NT2/D1 (cell line): ENCODE measurements around the gene MTERF4.

Source experiments
- DNase-seq: peaks from one replicate; pipeline ENCODE4 v3.0.0-alpha.2; 2011; ENCODE audit warnings: low read depth, low spot score
- H3K27me3 ChIP-seq: 2 replicates; pipeline ENCODE4 v1.6.0; 2011; ENCODE audit warnings: mild to moderate bottlenecking; ENCODE audit not compliant: insufficient read length, insufficient read depth
- H3K36me3 ChIP-seq: 2 replicates; pipeline ENCODE4 v1.6.1; 2011; ENCODE audit warnings: mild to moderate bottlenecking, low read length, mixed read lengths; ENCODE audit not compliant: insufficient read depth, insufficient read length
- H3K4me1 ChIP-seq: 2 replicates; pipeline ENCODE4 v1.5.1; 2011; ENCODE audit not compliant: insufficient read depth, insufficient read length
- H3K4me3 ChIP-seq: 2 replicates; pipeline ENCODE4 v1.5.1; 2011; ENCODE audit warnings: low read depth; ENCODE audit not compliant: insufficient read length
- H3K9ac ChIP-seq: 2 replicates; pipeline ENCODE4 v1.6.0; 2011; ENCODE audit warnings: low read depth; ENCODE audit not compliant: insufficient read length
- H3K9me3 ChIP-seq: 2 replicates; pipeline ENCODE4 v1.5.1; 2011; ENCODE audit warnings: mild to moderate bottlenecking, low read length; ENCODE audit not compliant: insufficient read depth
- SUZ12 ChIP-seq: IDR thresholded peaks from 2 replicates; pipeline ENCODE4 v1.6.1; 2011; ENCODE audit not compliant: insufficient read length, insufficient read depth; ENCODE audit errors: extremely low read depth
- YY1 ChIP-seq: IDR thresholded peaks from 2 replicates; pipeline ENCODE4 v1.6.1; 2011; ENCODE audit not compliant: insufficient read length, insufficient read depth
- ZNF274 ChIP-seq: IDR thresholded peaks from 2 replicates; pipeline ENCODE4 v1.6.1; 2011; ENCODE audit warnings: mild to moderate bottlenecking, low read depth, low read length

Gene MTERF4

GRCh38 chr2:241069821-241070281 is 32.2 kb downstream of the MTERF4 start:
- Histone ChIP-seq H3K36me3 (peaks cover 5% of the 10 kb centered on the region), H3K9ac (no peak overlapping the region), H3K4me3 (no peak overlapping the region), H3K27me3 (no peaks in the 10 kb centered on the region), H3K4me1 (peaks cover 11% of the 10 kb centered on the region), H3K9me3 (no peaks in the 10 kb centered on the region)
- no peak for TF ChIP-seq ZNF274
- TF ChIP-seq SUZ12, result no peak
- no peak for TF ChIP-seq YY1
- no peak for DNase-seq

DNA sequence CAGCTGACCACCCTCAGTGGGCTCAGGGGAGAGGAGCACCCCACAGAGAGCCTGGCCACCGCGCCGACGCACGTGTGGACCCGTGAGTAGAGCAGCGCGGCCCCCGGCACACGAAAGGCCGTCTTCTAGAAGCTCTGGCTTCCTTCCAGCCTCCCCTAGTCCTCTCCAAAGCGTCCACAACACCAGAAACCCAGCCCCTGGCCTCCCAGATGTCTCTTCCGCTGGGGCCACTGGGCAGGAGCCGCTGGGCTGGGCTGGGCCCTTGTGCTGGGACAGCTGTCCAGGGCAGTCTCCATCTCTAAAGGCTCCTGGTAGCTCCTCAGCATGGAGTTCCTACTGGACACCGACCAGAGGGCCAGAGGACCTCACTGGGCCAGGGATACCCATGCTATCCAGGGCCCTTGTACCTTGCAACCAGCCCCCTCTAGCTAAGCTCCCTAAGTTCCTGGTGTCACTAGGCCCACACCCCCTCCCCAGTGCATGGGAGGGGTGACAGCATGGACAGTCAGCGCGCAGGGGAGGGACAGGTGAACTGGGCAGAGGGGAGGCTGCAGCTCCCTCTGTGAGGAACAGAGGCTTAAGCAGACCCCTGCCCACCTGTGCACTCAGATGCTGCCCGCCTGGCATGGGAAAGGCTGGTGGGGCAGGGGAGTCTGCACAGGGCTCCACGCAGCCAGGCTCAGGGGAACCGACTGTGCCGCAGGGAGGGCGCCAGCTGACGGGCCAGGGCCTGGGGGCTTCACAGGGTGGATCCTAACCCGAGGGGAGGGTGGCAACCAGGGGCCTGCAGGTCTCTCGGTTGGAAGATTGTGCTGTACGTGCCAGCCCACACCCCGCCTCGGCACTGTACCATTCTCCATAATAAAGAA is 32.9 kb downstream of the MTERF4 start:
- Histone ChIP-seq H3K9me3 (no peaks in the 10 kb centered on the region), H3K4me1 (peaks cover 11% of the 10 kb centered on the region), H3K4me3 (no peak overlapping the region), H3K27me3 (no peaks in the 10 kb centered on the region), H3K36me3 (peaks cover 3% of the 10 kb centered on the region), H3K9ac (no peak overlapping the region)
- DNase-seq, result no peak
- TF ChIP-seq SUZ12 (no peak), ZNF274 (no peak), YY1 (no peak)

DNA sequence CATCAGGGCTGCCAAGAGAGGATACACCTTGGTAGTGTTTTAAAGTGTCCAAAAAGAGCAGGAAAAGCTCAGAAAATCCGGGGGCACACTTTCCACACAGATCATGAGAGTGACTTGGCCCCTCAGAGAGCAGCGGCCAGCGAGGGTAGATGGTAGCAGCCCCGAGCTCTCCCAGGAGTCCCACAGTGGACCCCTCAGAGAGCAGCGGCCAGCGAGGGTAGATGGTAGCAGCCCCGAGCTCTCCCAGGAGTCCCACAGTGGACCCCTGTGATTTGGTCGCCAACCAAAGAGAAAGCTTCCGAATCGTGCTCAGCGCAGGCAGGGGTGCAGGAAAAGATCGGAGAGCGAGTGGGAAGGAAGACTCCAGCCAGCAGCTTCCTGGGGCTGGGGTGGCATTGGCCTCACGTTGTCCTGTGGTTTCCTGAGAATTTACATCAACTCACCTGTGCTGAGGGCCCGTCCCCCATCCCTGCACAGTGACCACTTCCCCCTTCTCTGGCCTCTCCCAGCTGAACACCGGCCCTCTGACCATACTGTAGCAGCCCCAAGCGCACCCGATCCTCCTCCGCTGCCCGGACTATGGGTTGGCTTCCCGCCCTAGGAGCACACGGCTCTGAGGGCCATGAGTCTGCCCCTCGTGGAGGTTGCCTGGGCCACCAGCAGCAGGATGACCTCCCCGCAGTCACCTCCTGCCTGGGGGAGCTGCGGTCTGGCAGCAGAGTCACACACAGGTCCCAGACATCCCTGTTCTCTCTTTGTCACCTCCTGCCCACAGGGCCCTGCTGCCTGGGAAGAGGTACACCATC is 33.7 kb downstream of the MTERF4 start:
- Histone ChIP-seq H3K9ac (no peak overlapping the region), H3K4me3 (no peak overlapping the region), H3K27me3 (no peaks in the 10 kb centered on the region), H3K4me1 (peaks cover 10% of the 10 kb centered on the region), H3K36me3 (no peaks in the 10 kb centered on the region), H3K9me3 (no peaks in the 10 kb centered on the region)
- DNase-seq, result no peak
- no peak for TF ChIP-seq ZNF274
- TF ChIP-seq YY1, result no peak
- no peak for TF ChIP-seq SUZ12

DNA sequence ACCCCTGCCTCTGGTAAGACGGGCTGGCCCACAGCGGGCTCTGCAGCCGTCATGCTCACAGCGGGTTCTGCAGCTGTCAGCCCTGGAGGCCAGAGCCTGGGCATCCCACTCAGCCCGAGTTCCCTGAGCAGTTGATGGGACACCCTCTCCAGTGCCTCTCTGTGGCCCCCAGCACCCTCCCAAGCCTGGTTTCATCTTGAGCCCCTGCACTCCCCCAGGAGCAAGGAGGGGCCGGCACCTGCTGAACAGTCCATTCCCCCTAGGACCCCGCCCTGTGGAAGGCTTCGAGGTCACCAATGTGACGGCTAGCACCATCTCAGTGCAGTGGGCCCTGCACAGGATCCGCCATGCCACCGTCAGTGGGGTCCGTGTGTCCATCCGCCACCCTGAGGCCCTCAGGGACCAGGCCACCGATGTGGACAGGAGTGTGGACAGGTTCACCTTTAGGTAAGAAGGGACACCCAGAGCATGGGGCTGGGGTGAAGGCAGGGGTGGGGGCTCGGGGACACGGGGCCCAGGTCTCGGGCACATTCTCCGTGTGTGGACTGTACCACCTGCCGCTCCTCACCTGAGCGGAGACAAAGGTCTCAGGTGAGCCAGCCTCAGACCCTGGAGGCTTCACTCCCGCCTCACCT is 34.5 kb downstream of the MTERF4 start:
- Histone ChIP-seq H3K9ac (no peak overlapping the region), H3K36me3 (no peaks in the 10 kb centered on the region), H3K9me3 (no peaks in the 10 kb centered on the region), H3K27me3 (no peaks in the 10 kb centered on the region), H3K4me3 (no peak overlapping the region), H3K4me1 (peaks cover 9% of the 10 kb centered on the region)
- DNase-seq, result no peak
- TF ChIP-seq SUZ12 (no peak), YY1 (no peak), ZNF274 (no peak)

- Histone ChIP-seq H3K27me3 (no peaks in the 10 kb centered on the region), H3K36me3 (no peaks in the 10 kb centered on the region), H3K9me3 (no peaks in the 10 kb centered on the region), H3K4me3 (no peak overlapping the region), H3K4me1 (peaks cover 8% of the 10 kb centered on the region), H3K9ac (no peak overlapping the region)
- no peak for DNase-seq
- no peak for TF ChIP-seq SUZ12
- no peak for TF ChIP-seq ZNF274
- no peak for TF ChIP-seq YY1
Observed at GRCh38 chr2:241066893-241067341, 35.2 kb downstream of the MTERF4 start.

GRCh38 chr2:241066171-241066892 is 35.8 kb downstream of the MTERF4 start:
- no peak overlapping the region for H3K9ac ChIP-seq
- no peaks in the 10 kb centered on the region for H3K9me3 ChIP-seq
- no peaks in the 10 kb centered on the region for H3K36me3 ChIP-seq
- no peak for TF ChIP-seq SUZ12
- peaks cover 8% of the 10 kb centered on the region for H3K4me1 ChIP-seq
- H3K4me3 ChIP-seq, result no peak overlapping the region
- DNase-seq, result no peak
- H3K27me3 ChIP-seq, result no peaks in the 10 kb centered on the region
